Measurements from ENCODE around the gene LSM4.

LSM4 gene

GRCh38 chr19:18279266-18279515 lies 43.7 kb downstream of the LSM4 start:
- TF ChIP-seq TCF12 (IDR thresholded peaks at IDR 0.05; ENCODE audit: low read depth) (no peak), ZBTB7A (IDR thresholded peaks at IDR 0.05; ENCODE audit: low read depth) (peak; percentile 100; the same call in 1 of the 2 replicates)

GRCh38 chr19:18278521-18279265 lies 44.2 kb downstream of the LSM4 start:
- TF ChIP-seq, protein P1, sequence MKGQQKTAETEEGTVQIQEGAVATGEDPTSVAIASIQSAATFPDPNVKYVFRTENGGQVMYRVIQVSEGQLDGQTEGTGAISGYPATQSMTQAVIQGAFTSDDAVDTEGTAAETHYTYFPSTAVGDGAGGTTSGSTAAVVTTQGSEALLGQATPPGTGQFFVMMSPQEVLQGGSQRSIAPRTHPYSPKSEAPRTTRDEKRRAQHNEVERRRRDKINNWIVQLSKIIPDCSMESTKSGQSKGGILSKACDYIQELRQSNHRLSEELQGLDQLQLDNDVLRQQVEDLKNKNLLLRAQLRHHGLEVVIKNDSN (IDR thresholded peaks at IDR 0.05), result no peak
- TF ChIP-seq RAD21 (IDR thresholded peaks at IDR 0.05; ENCODE audit: low read depth), result peak; percentile 5; the same call in 1 of the 2 replicates

DNA sequence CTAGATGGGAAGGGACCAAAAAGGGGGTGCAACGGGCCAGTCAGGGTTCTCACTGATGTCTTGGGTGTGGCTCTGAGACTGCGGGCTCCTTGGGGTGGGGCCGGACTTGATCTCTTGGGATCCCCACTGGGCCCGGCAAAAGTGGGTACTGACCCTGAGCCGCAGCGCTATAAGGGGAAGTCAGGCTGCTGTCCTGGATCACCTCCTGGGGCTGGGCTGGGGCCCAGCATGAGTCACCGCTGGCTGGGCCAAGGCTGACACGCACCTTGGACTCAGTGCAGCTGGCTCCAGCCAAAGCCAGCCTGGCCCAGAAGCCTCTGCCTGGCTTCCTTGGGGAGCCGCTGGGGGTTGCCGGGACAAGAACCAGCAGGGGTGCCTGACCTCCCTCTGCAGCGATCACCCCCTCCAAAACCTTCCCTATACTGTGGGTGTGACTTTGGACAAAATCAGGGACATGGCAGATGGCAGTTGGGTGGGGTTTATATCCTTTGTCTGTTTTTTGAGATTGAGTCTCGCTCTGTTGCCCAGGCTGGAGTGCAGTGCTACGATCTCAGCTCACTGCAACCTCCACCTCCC lies 48.0 kb downstream of the LSM4 start:
- peak; percentile 55; the same call in 1 of the 2 replicates for TF ChIP-seq EP300 (IDR thresholded peaks at IDR 0.05; ENCODE audit: borderline replicate concordance)
- TF ChIP-seq NFIC (IDR thresholded peaks at IDR 0.05), result peak; percentile 92
- TF ChIP-seq CREB1 (IDR thresholded peaks at IDR 0.05; ENCODE audit: low read depth), result no peak
- TF ChIP-seq ZBTB7A (IDR thresholded peaks at IDR 0.05; ENCODE audit: low read depth), result peak; percentile 63; the same call in 1 of the 2 replicates
- TF ChIP-seq RAD21 (IDR thresholded peaks at IDR 0.05; ENCODE audit: low read depth), result no peak; the same call in 1 of the 2 replicates
- TF ChIP-seq TAF1 (IDR thresholded peaks at IDR 0.05; ENCODE audit: low read depth), result 0 out of 2 replicates have a peak, but pooled peaks have one; percentile 10
- TF ChIP-seq, protein P2, sequence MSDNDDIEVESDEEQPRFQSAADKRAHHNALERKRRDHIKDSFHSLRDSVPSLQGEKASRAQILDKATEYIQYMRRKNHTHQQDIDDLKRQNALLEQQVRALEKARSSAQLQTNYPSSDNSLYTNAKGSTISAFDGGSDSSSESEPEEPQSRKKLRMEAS (IDR thresholded peaks at IDR 0.05), result peak; percentile 45; the same call in 1 of the 2 replicates
- TF ChIP-seq, protein P1 (IDR thresholded peaks at IDR 0.05), result no peak
- no peak; the same call in 1 of the 2 replicates for TF ChIP-seq FOXM1 (IDR thresholded peaks at IDR 0.05; ENCODE audit: borderline replicate concordance, low read depth)
- no peak for TF ChIP-seq EGR1 (IDR thresholded peaks at IDR 0.05)
- peak; percentile 87 for TF ChIP-seq TCF12 (IDR thresholded peaks at IDR 0.05; ENCODE audit: low read depth)
- no peak for TF ChIP-seq CEBPB (IDR thresholded peaks at IDR 0.05)
- no peak for TF ChIP-seq TEAD4 (IDR thresholded peaks at IDR 0.05)
- no peak for TF ChIP-seq REST (IDR thresholded peaks at IDR 0.05; ENCODE audit: low read depth)
- TF ChIP-seq YY1 (IDR thresholded peaks at IDR 0.05; ENCODE audit: low read depth), result no peak

- peak; percentile 10; the same call in 1 of the 2 replicates for TF ChIP-seq ZBTB7A (IDR thresholded peaks at IDR 0.05; ENCODE audit: low read depth)
- TF ChIP-seq EGR1 (IDR thresholded peaks at IDR 0.05), result no peak
Measured at GRCh38 chr19:18274219-18274780, 48.6 kb downstream of the LSM4 start, which contains the start of gene IQCN. TSS of gene IQCN (minus strand) at chr19:18274452. CDS start at chr19:18269478, 4,974 bp downstream.

GRCh38 chr19:18273561-18274218 lies 49.2 kb downstream of the LSM4 start:
- TF ChIP-seq TCF12 (IDR thresholded peaks at IDR 0.05; ENCODE audit: low read depth) (no peak), REST (IDR thresholded peaks at IDR 0.05; ENCODE audit: low read depth) (no peak), EGR1 (IDR thresholded peaks at IDR 0.05) (no peak), TAF1 (IDR thresholded peaks at IDR 0.05; ENCODE audit: low read depth) (no peak), TEAD4 (IDR thresholded peaks at IDR 0.05) (no peak), YY1 (IDR thresholded peaks at IDR 0.05; ENCODE audit: low read depth) (no peak), CEBPB (IDR thresholded peaks at IDR 0.05) (no peak), NFIC (IDR thresholded peaks at IDR 0.05) (no peak), FOXM1 (IDR thresholded peaks at IDR 0.05; ENCODE audit: borderline replicate concordance, low read depth) (no peak), CREB1 (IDR thresholded peaks at IDR 0.05; ENCODE audit: low read depth) (no peak), EP300 (IDR thresholded peaks at IDR 0.05; ENCODE audit: borderline replicate concordance) (no peak), RAD21 (IDR thresholded peaks at IDR 0.05; ENCODE audit: low read depth) (no peak), ZBTB7A (IDR thresholded peaks at IDR 0.05; ENCODE audit: low read depth) (no peak)
- TF ChIP-seq, protein P1 (IDR thresholded peaks at IDR 0.05), result no peak
- TF ChIP-seq, protein P2 (IDR thresholded peaks at IDR 0.05), result no peak
